ENCODE data around the gene NDUFA8.

NDUFA8 gene

DNA sequence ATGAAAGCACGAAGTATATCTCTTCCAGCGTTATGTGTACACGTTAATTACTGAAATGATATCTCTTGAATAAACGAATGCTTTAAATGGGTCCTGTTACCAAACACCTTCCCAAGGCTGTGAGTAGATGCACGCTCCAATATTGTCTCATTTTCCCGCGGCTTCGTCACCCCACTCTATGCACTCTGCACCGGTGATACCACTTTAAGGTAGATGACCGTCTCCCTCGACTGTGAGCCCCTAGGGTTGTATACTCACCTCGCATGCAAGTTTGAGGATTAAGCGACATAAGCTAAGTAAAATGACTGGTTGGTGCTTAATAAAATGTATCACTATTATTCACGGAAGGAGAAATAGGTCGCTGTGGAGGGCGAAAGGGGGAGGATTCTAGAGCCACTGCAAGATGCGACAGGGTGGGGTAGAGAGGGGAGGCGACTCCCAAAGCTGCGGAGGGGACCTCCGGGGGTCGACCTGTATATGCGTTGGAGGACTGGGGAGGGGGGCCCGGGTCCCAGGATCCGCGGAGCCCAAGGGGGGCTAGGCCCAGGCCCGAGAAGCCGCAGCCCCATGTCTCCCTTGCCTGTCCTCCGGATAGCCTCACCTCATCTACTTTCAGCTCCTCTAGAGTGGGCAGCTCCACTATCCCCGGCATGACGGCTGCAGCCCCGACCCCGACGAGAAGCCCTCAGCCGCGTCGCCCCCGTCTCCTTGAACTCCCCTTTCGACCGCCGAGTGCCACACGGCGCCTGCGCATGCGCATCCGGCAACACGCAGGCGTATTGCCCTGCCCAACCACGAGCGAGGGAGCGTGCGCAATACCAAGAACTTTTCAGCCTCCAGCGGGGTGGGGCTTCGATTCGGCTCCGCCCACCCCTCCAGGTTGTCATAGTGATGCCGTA, at the start of gene NDUFA8, which contains the start of gene MORN5:
Gene NDUFA8, minus strand, starts transcription at position 754 of the 899 bp plus-strand sequence. Its CDS starts 102 bp downstream, at position 652.
Gene MORN5, plus strand, starts transcription at position 883 of the 899 bp plus-strand sequence. CDS start 65 bp downstream, outside the sequence.
- TF ChIP-seq, protein P1, sequence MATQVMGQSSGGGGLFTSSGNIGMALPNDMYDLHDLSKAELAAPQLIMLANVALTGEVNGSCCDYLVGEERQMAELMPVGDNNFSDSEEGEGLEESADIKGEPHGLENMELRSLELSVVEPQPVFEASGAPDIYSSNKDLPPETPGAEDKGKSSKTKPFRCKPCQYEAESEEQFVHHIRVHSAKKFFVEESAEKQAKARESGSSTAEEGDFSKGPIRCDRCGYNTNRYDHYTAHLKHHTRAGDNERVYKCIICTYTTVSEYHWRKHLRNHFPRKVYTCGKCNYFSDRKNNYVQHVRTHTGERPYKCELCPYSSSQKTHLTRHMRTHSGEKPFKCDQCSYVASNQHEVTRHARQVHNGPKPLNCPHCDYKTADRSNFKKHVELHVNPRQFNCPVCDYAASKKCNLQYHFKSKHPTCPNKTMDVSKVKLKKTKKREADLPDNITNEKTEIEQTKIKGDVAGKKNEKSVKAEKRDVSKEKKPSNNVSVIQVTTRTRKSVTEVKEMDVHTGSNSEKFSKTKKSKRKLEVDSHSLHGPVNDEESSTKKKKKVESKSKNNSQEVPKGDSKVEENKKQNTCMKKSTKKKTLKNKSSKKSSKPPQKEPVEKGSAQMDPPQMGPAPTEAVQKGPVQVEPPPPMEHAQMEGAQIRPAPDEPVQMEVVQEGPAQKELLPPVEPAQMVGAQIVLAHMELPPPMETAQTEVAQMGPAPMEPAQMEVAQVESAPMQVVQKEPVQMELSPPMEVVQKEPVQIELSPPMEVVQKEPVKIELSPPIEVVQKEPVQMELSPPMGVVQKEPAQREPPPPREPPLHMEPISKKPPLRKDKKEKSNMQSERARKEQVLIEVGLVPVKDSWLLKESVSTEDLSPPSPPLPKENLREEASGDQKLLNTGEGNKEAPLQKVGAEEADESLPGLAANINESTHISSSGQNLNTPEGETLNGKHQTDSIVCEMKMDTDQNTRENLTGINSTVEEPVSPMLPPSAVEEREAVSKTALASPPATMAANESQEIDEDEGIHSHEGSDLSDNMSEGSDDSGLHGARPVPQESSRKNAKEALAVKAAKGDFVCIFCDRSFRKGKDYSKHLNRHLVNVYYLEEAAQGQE (IDR thresholded peaks at IDR 0.05; ENCODE audit: low read depth) = no peak
- no peak for TF ChIP-seq FOXM1 (IDR thresholded peaks at IDR 0.05; ENCODE audit: borderline replicate concordance, low read depth)
- TF ChIP-seq, protein P2, sequence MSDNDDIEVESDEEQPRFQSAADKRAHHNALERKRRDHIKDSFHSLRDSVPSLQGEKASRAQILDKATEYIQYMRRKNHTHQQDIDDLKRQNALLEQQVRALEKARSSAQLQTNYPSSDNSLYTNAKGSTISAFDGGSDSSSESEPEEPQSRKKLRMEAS (IDR thresholded peaks at IDR 0.05) = peak; percentile 38; the same call in 1 of the 2 replicates
- no peak for TF ChIP-seq YY1 (IDR thresholded peaks at IDR 0.05; ENCODE audit: low read depth)
- no peak for TF ChIP-seq EP300 (IDR thresholded peaks at IDR 0.05; ENCODE audit: borderline replicate concordance)
- TF ChIP-seq TCF12 (IDR thresholded peaks at IDR 0.05; ENCODE audit: low read depth) = no peak
- TF ChIP-seq ZBTB7A (IDR thresholded peaks at IDR 0.05; ENCODE audit: low read depth) = 0 out of 2 replicates have a peak, but pooled peaks have one; percentile 28
- peak; percentile 70 for TF ChIP-seq TAF1 (IDR thresholded peaks at IDR 0.05; ENCODE audit: low read depth)
- no peak for TF ChIP-seq NFIC (IDR thresholded peaks at IDR 0.05)
- no peak for TF ChIP-seq CREB1 (IDR thresholded peaks at IDR 0.05; ENCODE audit: low read depth)
- no peak for TF ChIP-seq RAD21 (IDR thresholded peaks at IDR 0.05; ENCODE audit: low read depth)
- no peak for TF ChIP-seq EGR1 (IDR thresholded peaks at IDR 0.05)
- TF ChIP-seq, protein P3, sequence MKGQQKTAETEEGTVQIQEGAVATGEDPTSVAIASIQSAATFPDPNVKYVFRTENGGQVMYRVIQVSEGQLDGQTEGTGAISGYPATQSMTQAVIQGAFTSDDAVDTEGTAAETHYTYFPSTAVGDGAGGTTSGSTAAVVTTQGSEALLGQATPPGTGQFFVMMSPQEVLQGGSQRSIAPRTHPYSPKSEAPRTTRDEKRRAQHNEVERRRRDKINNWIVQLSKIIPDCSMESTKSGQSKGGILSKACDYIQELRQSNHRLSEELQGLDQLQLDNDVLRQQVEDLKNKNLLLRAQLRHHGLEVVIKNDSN (IDR thresholded peaks at IDR 0.05) = no peak
- TF ChIP-seq TEAD4 (IDR thresholded peaks at IDR 0.05) = no peak
- no peak for TF ChIP-seq CEBPB (IDR thresholded peaks at IDR 0.05)

DNA sequence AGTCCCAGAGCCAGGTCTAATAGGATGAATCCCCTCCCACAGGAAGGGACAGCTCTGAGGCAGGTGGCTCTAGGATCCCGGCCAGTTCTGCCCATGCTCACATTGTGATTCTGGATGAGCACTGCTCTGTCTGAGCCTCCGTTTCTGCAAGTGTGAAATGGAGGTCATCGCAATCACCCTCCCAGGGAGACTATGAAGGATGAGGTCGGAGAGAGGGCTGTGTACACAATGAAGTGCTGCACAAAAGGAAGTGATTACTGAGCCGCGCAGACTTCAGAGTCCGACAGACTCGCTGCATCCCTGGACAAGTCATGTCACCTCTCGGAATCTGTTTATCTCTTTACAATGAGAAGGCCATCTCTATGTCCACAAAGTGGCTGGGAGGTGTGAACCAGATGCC, 47.5 kb upstream of the NDUFA8 start:
- TF ChIP-seq TCF12 (IDR thresholded peaks at IDR 0.05; ENCODE audit: low read depth) = no peak
- TF ChIP-seq, protein P3 (IDR thresholded peaks at IDR 0.05) = no peak
- TF ChIP-seq ZBTB7A (IDR thresholded peaks at IDR 0.05; ENCODE audit: low read depth) = no peak
- no peak for TF ChIP-seq TAF1 (IDR thresholded peaks at IDR 0.05; ENCODE audit: low read depth)
- no peak for TF ChIP-seq EP300 (IDR thresholded peaks at IDR 0.05; ENCODE audit: borderline replicate concordance)
- TF ChIP-seq NFIC (IDR thresholded peaks at IDR 0.05) = no peak
- TF ChIP-seq TEAD4 (IDR thresholded peaks at IDR 0.05) = no peak
- no peak for TF ChIP-seq YY1 (IDR thresholded peaks at IDR 0.05; ENCODE audit: low read depth)

DNA sequence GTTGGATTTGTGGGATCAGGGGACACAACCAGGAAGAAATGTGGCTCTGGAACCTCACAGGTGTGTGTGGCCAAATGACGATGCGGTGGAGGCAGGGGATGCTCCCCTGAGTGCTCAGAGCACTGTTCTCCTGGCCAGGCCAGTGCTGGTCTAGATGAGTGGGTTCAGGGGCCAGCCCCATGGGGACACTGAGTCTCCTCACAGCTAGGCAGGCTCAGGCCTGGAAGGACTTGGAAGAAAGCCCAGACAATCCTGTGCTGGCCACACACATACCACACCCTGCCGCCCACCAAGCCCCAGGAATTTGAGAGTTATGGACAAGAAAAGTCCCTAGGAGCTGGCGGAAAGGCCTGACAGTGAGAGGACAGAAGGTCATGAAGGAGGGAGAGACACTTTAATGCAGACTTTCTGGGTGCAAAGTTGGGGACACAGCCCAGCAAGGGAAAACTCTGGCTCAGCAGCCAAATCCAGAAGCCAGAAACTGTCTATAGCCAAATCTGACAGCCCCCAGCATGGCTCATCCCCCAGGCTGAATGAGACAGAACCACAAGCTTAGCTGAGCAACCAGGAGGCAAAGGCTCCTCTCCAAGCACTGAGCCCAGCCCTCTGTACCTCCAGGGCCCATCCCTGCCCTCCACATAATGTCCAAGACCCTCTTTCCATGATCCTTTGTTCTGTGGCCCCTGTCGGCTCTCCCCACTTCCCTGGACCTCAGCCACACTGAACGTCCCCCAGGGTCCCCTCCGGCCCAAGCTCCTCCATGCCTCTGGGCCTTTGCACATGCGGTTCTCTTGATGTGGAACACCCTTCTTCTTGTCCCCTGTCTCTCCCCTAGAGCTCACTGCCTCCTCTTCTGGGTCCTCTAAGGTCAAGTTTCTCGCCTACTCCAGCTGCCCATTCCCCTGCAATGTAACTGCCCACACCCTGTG, 46.8 kb upstream of the NDUFA8 start:
- TF ChIP-seq EP300 (IDR thresholded peaks at IDR 0.05; ENCODE audit: borderline replicate concordance) (no peak), TAF1 (IDR thresholded peaks at IDR 0.05; ENCODE audit: low read depth) (no peak), TEAD4 (IDR thresholded peaks at IDR 0.05) (no peak), CEBPB (IDR thresholded peaks at IDR 0.05) (no peak), FOXM1 (IDR thresholded peaks at IDR 0.05; ENCODE audit: borderline replicate concordance, low read depth) (no peak), YY1 (IDR thresholded peaks at IDR 0.05; ENCODE audit: low read depth) (no peak), EGR1 (IDR thresholded peaks at IDR 0.05) (no peak), RAD21 (IDR thresholded peaks at IDR 0.05; ENCODE audit: low read depth) (no peak), NFIC (IDR thresholded peaks at IDR 0.05) (no peak), CREB1 (IDR thresholded peaks at IDR 0.05; ENCODE audit: low read depth) (no peak)
- TF ChIP-seq, protein P1 (IDR thresholded peaks at IDR 0.05; ENCODE audit: low read depth) = no peak
- TF ChIP-seq, protein P2 (IDR thresholded peaks at IDR 0.05) = no peak

DNA sequence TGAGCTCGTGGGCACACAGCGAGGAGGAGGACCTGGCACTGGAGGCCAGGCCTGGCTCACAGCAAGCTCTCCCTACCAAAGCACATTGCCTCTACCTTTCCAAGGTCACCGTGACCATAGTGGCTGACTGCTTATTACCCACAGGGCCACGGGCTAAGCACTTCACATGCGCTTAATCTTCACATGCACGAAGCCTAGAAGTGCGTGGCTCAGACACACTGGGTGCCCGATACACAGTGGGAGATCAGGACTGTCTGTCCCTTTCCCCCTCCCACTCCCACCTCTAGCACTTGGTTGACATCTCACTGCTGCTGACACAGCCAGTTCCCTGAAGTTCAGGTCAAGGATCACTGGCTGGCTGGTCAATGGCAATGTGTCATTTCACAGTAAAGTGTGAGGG, 45.6 kb upstream of the NDUFA8 start:
- no peak for TF ChIP-seq YY1 (IDR thresholded peaks at IDR 0.05; ENCODE audit: low read depth)
- TF ChIP-seq RAD21 (IDR thresholded peaks at IDR 0.05; ENCODE audit: low read depth) = no peak
- TF ChIP-seq FOXM1 (IDR thresholded peaks at IDR 0.05; ENCODE audit: borderline replicate concordance, low read depth) = no peak
- TF ChIP-seq ZBTB7A (IDR thresholded peaks at IDR 0.05; ENCODE audit: low read depth) = no peak
- no peak for TF ChIP-seq EGR1 (IDR thresholded peaks at IDR 0.05)
- no peak for TF ChIP-seq TCF12 (IDR thresholded peaks at IDR 0.05; ENCODE audit: low read depth)
- TF ChIP-seq TEAD4 (IDR thresholded peaks at IDR 0.05) = no peak
- TF ChIP-seq TAF1 (IDR thresholded peaks at IDR 0.05; ENCODE audit: low read depth) = no peak
- TF ChIP-seq CEBPB (IDR thresholded peaks at IDR 0.05) = no peak
- TF ChIP-seq NFIC (IDR thresholded peaks at IDR 0.05) = no peak

All from Ishikawa (cell line).